B cell (primary cell): ENCODE data around the gene UGT1A5. TPM values are rescaled to one million over a fixed set of nuclear protein-coding genes. Genes with fewer than 3 reads are reported as not detected.

Experiments used
- ATAC-seq: fragments of 200-7000 bp; cut with Tn5 transposase; one replicate; pipeline ENCODE4 v1.10.0; 2021; ENCODE audit warnings: low read depth, mild to moderate bottlenecking, moderate number of reproducible peaks, moderate library complexity
- CTCF ChIA-PET: fragments of 350-600 bp; sonication (Branson Sonifier 250); formaldehyde crosslinking; loops from one replicate; lab custom pipeline; 2021; ENCODE audit warnings: antibody characterized with exemption, inconsistent platforms; lab: Charles Lee
- POLR2A ChIA-PET: fragments of 350-600 bp; sonication (Branson Sonifier 250); formaldehyde crosslinking; loops from one replicate; lab custom pipeline; 2021; ENCODE audit warnings: antibody characterized with exemption; lab: Charles Lee
- DNase-seq: peaks from one replicate; pipeline ENCODE4 v3.0.0; 2013
- H2AFZ ChIP-seq: 2 replicates; pipeline ENCODE4 v1.6.1; 2012; ENCODE audit warnings: mild to moderate bottlenecking, low read depth, low read length; ENCODE audit not compliant: insufficient read depth, poor library complexity, severe bottlenecking
- H3K27ac ChIP-seq, 2 donors: 1 replicate in 1 of 2; 2 replicates in 1 of 2; pipeline ENCODE4 v1.5.1; 2012 to 2013; ENCODE audit warnings: low read length in 2 of 2, mild to moderate bottlenecking in 2 of 2, moderate library complexity in 1 of 2
- H3K27me3 ChIP-seq, 4 experiments: fragments of 200-600 bp in 1 of 4; sonication (generic) in 1 of 4; replicated peaks in 1 of 4; 1 replicate in 2 of 4; 2 replicates in 2 of 4; pipeline versions ENCODE4 v1.6.1 to v1.7.0; 2013 to 2016; ENCODE audit warnings: low read length in 3 of 4, mild to moderate bottlenecking in 2 of 4, mixed read lengths in 1 of 4, moderate library complexity in 1 of 4; ENCODE audit not compliant: insufficient read depth in 4 of 4, control insufficient read depth in 3 of 4; ENCODE audit errors: control extremely low read depth in 1 of 4
- H3K36me3 ChIP-seq, 2 experiments: replicated peaks in 1 of 2; 1 replicate in 1 of 2; 2 replicates in 1 of 2; pipeline versions ENCODE4 v1.6.1 to v1.7.1; 2013; ENCODE audit warnings: low read length in 1 of 2; ENCODE audit not compliant: insufficient read depth in 2 of 2, control insufficient read depth in 1 of 2; ENCODE audit errors: control extremely low read depth in 1 of 2, extremely low read depth in 1 of 2
- H3K4me1 ChIP-seq, 2 donors: fragments of 200-600 bp in 1 of 2; sonication (generic) in 1 of 2; 1 replicate in 1 of 2; 2 replicates in 1 of 2; pipeline versions ENCODE4 v1.5.1 to v1.6.1; 2013 to 2017; ENCODE audit warnings: low read length in 2 of 2; ENCODE audit not compliant: control insufficient read depth in 2 of 2, insufficient read depth in 2 of 2
- H3K4me2 ChIP-seq: replicated peaks from 2 replicates; pipeline ENCODE3; 2012; ENCODE audit warnings: mild to moderate bottlenecking, low read depth, low read length; ENCODE audit not compliant: poor library complexity, severe bottlenecking
- H3K4me3 ChIP-seq, 5 experiments: fragments of 200-600 bp in 1 of 5; sonication (generic) in 1 of 5; 1 replicate in 3 of 5; 2 replicates in 2 of 5; pipeline versions ENCODE4 v1.5.1 to v1.7.0; 2011 to 2016; ENCODE audit warnings: low read length in 4 of 5, mild to moderate bottlenecking in 4 of 5, low read depth in 2 of 5, control low read depth in 1 of 5, moderate library complexity in 1 of 5; ENCODE audit not compliant: insufficient read depth in 1 of 5; ENCODE audit errors: control extremely low read depth in 1 of 5, extremely low read depth in 1 of 5
- H3K79me2 ChIP-seq: fragments of 200-600 bp; sonication (generic); one replicate; pipeline ENCODE4 v1.6.0; 2016; ENCODE audit warnings: low read length; ENCODE audit not compliant: control insufficient read depth, insufficient read depth
- H3K9ac ChIP-seq: fragments of 200-600 bp; sonication (generic); 2 replicates; pipeline ENCODE4 v1.6.1; 2017; ENCODE audit warnings: mild to moderate bottlenecking, low read length, moderate library complexity
- H3K9me3 ChIP-seq, 3 donors: one replicate each; pipeline versions ENCODE4 v1.6.1 to v1.7.1; 2013; ENCODE audit warnings: low read length in 2 of 3; ENCODE audit not compliant: control insufficient read depth in 2 of 3, insufficient read depth in 1 of 3; ENCODE audit errors: control extremely low read depth in 1 of 3
- H4K20me1 ChIP-seq: 2 replicates; pipeline ENCODE4 v1.6.0; 2012; ENCODE audit warnings: mild to moderate bottlenecking, low read length; ENCODE audit not compliant: insufficient read depth, control insufficient read depth, poor library complexity, severe bottlenecking
- H3K27ac Mint-ChIP-seq: one replicate; pipeline ENCODE4 v1.8.0; 2021; ENCODE audit warnings: mixed read lengths
- H3K27me3 Mint-ChIP-seq: one replicate; pipeline ENCODE4 v1.8.0; 2021; ENCODE audit warnings: mixed read lengths
- H3K4me1 Mint-ChIP-seq: one replicate; pipeline ENCODE4 v1.8.0; 2021; ENCODE audit warnings: mixed read lengths
- H3K4me3 Mint-ChIP-seq: one replicate; pipeline ENCODE4 v1.8.0; 2021; ENCODE audit warnings: mixed read lengths
- H3K9me3 Mint-ChIP-seq: one replicate; pipeline ENCODE4 v1.8.0; 2022; ENCODE audit warnings: mixed read lengths; ENCODE audit not compliant: insufficient read depth
- CTCF ChIP-seq: fragments of 200-600 bp; IDR thresholded peaks from one replicate; pipeline ENCODE4 v1.8.0; 2022; ENCODE audit warnings: antibody characterized with exemption, mild to moderate bottlenecking
- EZH2 ChIP-seq: IDR thresholded peaks from 2 replicates; pipeline ENCODE4 v1.6.1; 2012; ENCODE audit warnings: borderline replicate concordance, low read depth, mild to moderate bottlenecking, moderate library complexity, low read length; ENCODE audit not compliant: insufficient read depth, poor library complexity, severe bottlenecking
- WGBS: methylation state at CpG from one replicate; pipeline ENCODE4 v1.1.5; 2013; ENCODE audit warnings: missing lambda C conversion rate; ENCODE audit not compliant: insufficient coverage; 5-methylcytosine and 5-hydroxymethylcytosine counted together
- intact Hi-C: fragments of 100-400 bp; cut with micrococcal nuclease; formaldehyde crosslinking; loops from one replicate; pipeline ENCODE4 v1.10.0; 2022
- polyA plus RNA-seq: library from polyadenylated mRNA; depleted of rRNA; stranded (reverse); fragments of >200 nt; gene quantifications from 2 replicates; pipeline ENCODE4 v1.2.3, GENCODE V29; 2012
- total RNA-seq, 2 donors: library from RNA; stranded (reverse); fragments of 120-200 nt in 1 of 2; gene quantifications; 1 replicate in 1 of 2; 2 replicates in 1 of 2; pipeline versions ENCODE4 v1.2.3 to v1.2.4, GENCODE V29; 2013 to 2022

Gene UGT1A5
- total and polyA plus RNA-seq, 2 donors (not counting 1 experiment from before 2014, with no cell fraction given): not detected

GRCh38 chr2:233816334-233816733 is 103.6 kb downstream of the UGT1A5 start:
- Histone ChIP-seq H3K79me2 (no peaks in the 10 kb centered on the region), H3K9me3 (peaks cover 0 to 6% (median 0%) of the 10 kb centered on the region in 3 donors), H3K4me2 (no peak overlapping the region), H3K4me1 (no peaks in the 10 kb centered on the region), H3K36me3 (no peaks in the 10 kb centered on the region), H3K27me3 (peaks cover 0 to 5% (median 0%) of the 10 kb centered on the region in 4 experiments), H3K27ac (no peak overlapping the region), H2AFZ (no peak overlapping the region), H3K9ac (no peak overlapping the region), H4K20me1 (no peaks in the 10 kb centered on the region), H3K4me3 (no peak overlapping the region)
- Mint-ChIP-seq H3K4me1 (no peaks in the 10 kb centered on the region), H3K27ac (no peak overlapping the region), H3K9me3 (no peaks in the 10 kb centered on the region), H3K27me3 (peaks cover 16% of the 10 kb centered on the region), H3K4me3 (no peak overlapping the region)
- WGBS: 83% methylated on average over 1 of the region's 2 CpGs
- CTCF ChIA-PET: interaction anchor here (0.6 kb wide), 1 partner anchor 692 kb away, joined by 3 read pairs; no protein-coding TSS in a partner anchor
- no peak for ATAC-seq
- no peak for TF ChIP-seq EZH2
- TF ChIP-seq CTCF: no peak
- POLR2A ChIA-PET: no interaction called here
- no peak for DNase-seq
- intact Hi-C loops: no loop called here

- TF ChIP-seq EZH2: no peak
- no peak for TF ChIP-seq CTCF
- CTCF ChIA-PET: interaction anchor here (0.6 kb wide), 1 partner anchor 691 kb away, joined by 3 read pairs; no protein-coding TSS in a partner anchor
- Histone ChIP-seq H3K27me3 (peaks cover 0 to 5% (median 0%) of the 10 kb centered on the region in 4 experiments), H3K27ac (no peak overlapping the region), H3K4me1 (no peaks in the 10 kb centered on the region), H2AFZ (no peak overlapping the region), H3K9ac (no peak overlapping the region), H3K36me3 (no peaks in the 10 kb centered on the region), H4K20me1 (no peaks in the 10 kb centered on the region), H3K4me3 (no peak overlapping the region), H3K79me2 (no peaks in the 10 kb centered on the region), H3K4me2 (no peak overlapping the region), H3K9me3 (peaks cover 0 to 6% (median 0%) of the 10 kb centered on the region in 3 donors)
- no peak for DNase-seq
- Mint-ChIP-seq H3K9me3 (no peaks in the 10 kb centered on the region), H3K4me1 (no peaks in the 10 kb centered on the region), H3K4me3 (no peak overlapping the region), H3K27ac (no peak overlapping the region), H3K27me3 (peaks cover 16% of the 10 kb centered on the region)
- POLR2A ChIA-PET: no interaction called here
- ATAC-seq: no peak
- WGBS: 88% methylated on average over 3 of the region's 4 CpGs
- intact Hi-C loops: no loop called here
These were observed 104.1 kb downstream of the UGT1A5 start for GRCh38 chr2:233816771-233817170.
